Stimulated activated naive CD8-positive, alpha-beta T cell treated with anti-CD3 and anti-CD28 coated beads, Interleukin-15, amount 100 ng/mL, for 72 hours (primary cell): ENCODE results near the gene ST3GAL4.
"Not testable (repeated sequence)": the region's sequence is repeated elsewhere in the genome, so short reads cannot be mapped to it uniquely, and the experiment has no call there.

Experiments
- ATAC-seq: fragments of 150-1000 bp; cut with Tn5 transposase; 2 replicates; pipeline ENCODE4 v1.10.0; 2021; ENCODE audit warnings: mild to moderate bottlenecking, moderate library complexity
- DNase-seq, 2 donors: peaks; one replicate each; pipeline ENCODE4 v3.0.0; 2021 to 2022
- H3K27ac Mint-ChIP-seq, 2 donors: one replicate each; pipeline ENCODE4 v1.8.0; 2022; ENCODE audit warnings: mild to moderate bottlenecking in 2 of 2, mixed read lengths in 2 of 2, moderate library complexity in 2 of 2
- H3K27me3 Mint-ChIP-seq: one replicate; pipeline ENCODE4 v1.8.0; 2022; ENCODE audit warnings: mixed read lengths
- H3K4me1 Mint-ChIP-seq: one replicate; pipeline ENCODE4 v1.8.0; 2022; ENCODE audit warnings: mild to moderate bottlenecking, mixed read lengths
- H3K4me3 Mint-ChIP-seq, 2 donors: one replicate each; pipeline ENCODE4 v1.8.0; 2022; ENCODE audit warnings: mild to moderate bottlenecking in 2 of 2, mixed read lengths in 2 of 2, moderate library complexity in 1 of 2
- H3K9me3 Mint-ChIP-seq, 2 donors: one replicate each; pipeline ENCODE4 v1.8.0; 2022; ENCODE audit warnings: mixed read lengths in 2 of 2

ST3GAL4 gene

GRCh38 chr11:126364735-126365134 is 9.2 kb downstream of the ST3GAL4 start:
- DNase-seq, H3K27me3 Mint-ChIP-seq, H3K4me3 Mint-ChIP-seq, H3K4me1 Mint-ChIP-seq, H3K27ac Mint-ChIP-seq, H3K9me3 Mint-ChIP-seq, ATAC-seq: not testable (repeated sequence)

GRCh38 chr11:126365508-126365907 is 10.0 kb downstream of the ST3GAL4 start:
- not testable (repeated sequence) for H3K9me3 Mint-ChIP-seq, H3K4me3 Mint-ChIP-seq, H3K27me3 Mint-ChIP-seq, ATAC-seq, DNase-seq, H3K4me1 Mint-ChIP-seq, H3K27ac Mint-ChIP-seq

- ATAC-seq (peak; percentile 22), DNase-seq (no peak)
- Mint-ChIP-seq H3K27ac (peak overlapping the region; percentile 52 to 93), H3K4me3 (peak overlapping the region in 1 of 2 donors; percentile 51), H3K27me3 (no peaks in the 10 kb centered on the region), H3K9me3 (no peaks in the 10 kb centered on the region), H3K4me1 (peaks cover 10% of the 10 kb centered on the region)
Observed at GRCh38 chr11:126366064-126366822, 10.8 kb downstream of the ST3GAL4 start.

- DNase-seq, H3K4me1 Mint-ChIP-seq, H3K27me3 Mint-ChIP-seq, ATAC-seq, H3K9me3 Mint-ChIP-seq: not testable (repeated sequence)
- Mint-ChIP-seq H3K27ac (peak overlapping the region in 1 of 2 donors; percentile 93), H3K4me3 (peak overlapping the region in 1 of 2 donors; percentile 51)
Observed at GRCh38 chr11:126366823-126367654, 11.6 kb downstream of the ST3GAL4 start.

GRCh38 chr11:126367806-126368205 is 12.3 kb downstream of the ST3GAL4 start:
- not testable (repeated sequence) for DNase-seq, H3K4me3 Mint-ChIP-seq, ATAC-seq, H3K27me3 Mint-ChIP-seq, H3K27ac Mint-ChIP-seq, H3K9me3 Mint-ChIP-seq, H3K4me1 Mint-ChIP-seq

GRCh38 chr11:126368336-126369119 is 13.0 kb downstream of the ST3GAL4 start:
- DNase-seq, H3K27ac Mint-ChIP-seq, H3K4me1 Mint-ChIP-seq, H3K27me3 Mint-ChIP-seq, H3K4me3 Mint-ChIP-seq, H3K9me3 Mint-ChIP-seq: not testable (repeated sequence)
- peak; percentile 41 for ATAC-seq

- Mint-ChIP-seq H3K4me3 (no peak overlapping the region), H3K27ac (no peak overlapping the region), H3K4me1 (peaks cover 10% of the 10 kb centered on the region), H3K27me3 (no peaks in the 10 kb centered on the region), H3K9me3 (no peaks in the 10 kb centered on the region)
- DNase-seq: no peak
- ATAC-seq: no peak
Observed at GRCh38 chr11:126370016-126370415, 14.5 kb downstream of the ST3GAL4 start.

GRCh38 chr11:126371595-126371994 is 16.1 kb downstream of the ST3GAL4 start:
- Mint-ChIP-seq H3K27me3 (no peaks in the 10 kb centered on the region), H3K27ac (no peak overlapping the region), H3K4me1 (peaks cover 2% of the 10 kb centered on the region), H3K4me3 (no peak overlapping the region), H3K9me3 (no peaks in the 10 kb centered on the region)
- ATAC-seq (no peak), DNase-seq (no peak)

GRCh38 chr11:126373389-126374066 is 18.0 kb downstream of the ST3GAL4 start:
- not testable (repeated sequence) for H3K27ac Mint-ChIP-seq, H3K4me1 Mint-ChIP-seq, H3K27me3 Mint-ChIP-seq, H3K4me3 Mint-ChIP-seq, DNase-seq, H3K9me3 Mint-ChIP-seq, ATAC-seq

- not testable (repeated sequence) for H3K27me3 Mint-ChIP-seq, H3K27ac Mint-ChIP-seq, DNase-seq, H3K9me3 Mint-ChIP-seq, H3K4me1 Mint-ChIP-seq, ATAC-seq, H3K4me3 Mint-ChIP-seq
Observed at GRCh38 chr11:126374562-126375300, 19.2 kb downstream of the ST3GAL4 start.

GRCh38 chr11:126375726-126376125 is 20.2 kb downstream of the ST3GAL4 start:
- Mint-ChIP-seq H3K4me3 (no peak overlapping the region), H3K9me3 (no peaks in the 10 kb centered on the region), H3K27ac (no peak overlapping the region), H3K4me1 (no peaks in the 10 kb centered on the region), H3K27me3 (no peaks in the 10 kb centered on the region)
- no peak for DNase-seq
- ATAC-seq: no peak

GRCh38 chr11:126378763-126379162 is 23.3 kb downstream of the ST3GAL4 start:
- H3K9me3 Mint-ChIP-seq: no peaks in the 10 kb centered on the region
- H3K27ac Mint-ChIP-seq: no peak overlapping the region
- DNase-seq (no peak), ATAC-seq (no peak)
- H3K27me3 Mint-ChIP-seq: no peaks in the 10 kb centered on the region
- no peak overlapping the region for H3K4me3 Mint-ChIP-seq
- H3K4me1 Mint-ChIP-seq: no peaks in the 10 kb centered on the region

- Mint-ChIP-seq H3K4me3 (no peak overlapping the region), H3K27ac (peak overlapping the region in 1 of 2 donors; percentile 85), H3K27me3 (no peaks in the 10 kb centered on the region), H3K9me3 (no peaks in the 10 kb centered on the region), H3K4me1 (peaks cover 2% of the 10 kb centered on the region)
- ATAC-seq: no peak
- DNase-seq: no peak
Observed at GRCh38 chr11:126380909-126381308, 25.4 kb downstream of the ST3GAL4 start.

- H3K27ac Mint-ChIP-seq, H3K9me3 Mint-ChIP-seq, DNase-seq, H3K4me3 Mint-ChIP-seq, H3K27me3 Mint-ChIP-seq, ATAC-seq: not testable (repeated sequence)
- H3K4me1 Mint-ChIP-seq: peaks cover 12% of the 10 kb centered on the region
Observed at GRCh38 chr11:126381960-126382359, 26.5 kb downstream of the ST3GAL4 start.
